Heart right ventricle (tissue), 16 donors: ENCODE measurements around the gene PNKD. TPM values are rescaled to one million over a fixed set of nuclear protein-coding genes. Genes with fewer than 3 reads are reported as not detected.

Experiments
- ATAC-seq, 8 donors: fragments of 200-7000 bp; cut with Tn5 transposase; one replicate each; pipeline ENCODE4 v1.9.1; 2020; ENCODE audit warnings: mild to moderate bottlenecking in 8 of 8, moderate library complexity in 8 of 8, moderate number of reproducible peaks in 1 of 8
- DNase-seq, 2 donors: peaks; one replicate each; pipeline ENCODE4 v3.0.0-alpha.2; 2020
- H3K27ac ChIP-seq, 10 donors: fragments of 200-600 bp; sonication (generic) in 2 of 10; one replicate each; pipeline versions ENCODE4 v1.5.0 to v1.8.0; 2020 to 2022; ENCODE audit warnings: mild to moderate bottlenecking in 3 of 10
- H3K27me3 ChIP-seq, 7 donors: fragments of 200-600 bp; one replicate each; pipeline ENCODE4 v1.8.0; 2021 to 2022; ENCODE audit warnings: mild to moderate bottlenecking in 2 of 7
- H3K36me3 ChIP-seq, 9 donors: fragments of 200-600 bp; sonication (generic) in 1 of 9; one replicate each; pipeline versions ENCODE4 v1.5.0 to v1.8.0; 2020 to 2022; ENCODE audit warnings: mild to moderate bottlenecking in 2 of 9
- H3K4me1 ChIP-seq, 9 donors: fragments of 200-600 bp; sonication (generic) in 1 of 9; one replicate each; pipeline versions ENCODE4 v1.5.0 to v1.8.0; 2020 to 2022; ENCODE audit warnings: mild to moderate bottlenecking in 4 of 9
- H3K4me3 ChIP-seq, 10 donors: fragments of 200-600 bp; sonication (generic) in 2 of 10; one replicate each; pipeline versions ENCODE4 v1.5.0 to v1.8.0; 2020 to 2022; ENCODE audit warnings: mild to moderate bottlenecking in 7 of 10, moderate library complexity in 2 of 10
- H3K9me3 ChIP-seq, 11 donors: fragments of 200-600 bp in 10 of 11; sonication (generic) in 2 of 11; one replicate each; pipeline versions ENCODE4 v1.5.0 to v1.8.0; 2013 to 2022; ENCODE audit warnings: mild to moderate bottlenecking in 2 of 11, control low read depth in 1 of 11, moderate library complexity in 1 of 11
- CTCF ChIP-seq, 9 donors: fragments of 200-600 bp; sonication (generic) in 2 of 9; IDR thresholded peaks; one replicate each; pipeline versions ENCODE4 v1.5.0 to v1.8.0; 2021 to 2022; ENCODE audit warnings: antibody characterized with exemption in 9 of 9, mild to moderate bottlenecking in 5 of 9, moderate library complexity in 1 of 9
- WGBS, 2 donors: extraction: QIAGEN DNeasy Blood & Tissue Kit; methylation state at CpG; one replicate each; pipeline ENCODE4 v1.1.7; 2013; ENCODE audit warnings: inconsistent platforms in 1 of 2; 5-methylcytosine and 5-hydroxymethylcytosine counted together
- intact Hi-C, 10 donors: fragments of 100-400 bp; cut with DNase I; formaldehyde crosslinking; loops; one replicate each; pipeline versions ENCODE4 v1.11.1 to v1.14.2; 2022
- microRNA-seq, 2 donors: library from miRNA; unstranded; fragments of <30 nt; microRNA quantifications; one replicate each; pipeline ENCODE4 v1.2.0, GENCODE V29; 2021
- polyA plus RNA-seq, 2 donors: library from polyadenylated mRNA; stranded (reverse); fragments of 200-250 nt; gene quantifications; one replicate each; pipeline ENCODE4 v1.2.3, GENCODE V29; 2013
- total RNA-seq, 10 donors: library from RNA; stranded (reverse); fragmentation: NEBNext Ultra II Directional in 3 of 10; extraction: Animal tissue kit (Norgen Biotek cat#: 25700) in 3 of 10; gene quantifications; one replicate each; pipeline versions ENCODE4 v1.2.1 to v1.2.4, GENCODE V29; 2021 to 2023
- donor health status: Arrhythmogenic right ventricular cardiomyopathy.
- donor health status: ischemic (EF 13 %, LVEDD 7.1; RV severe dilation, severe dysfunction).
- donor health status: healthy with polysubstance abuse.
- donor health status: DM: no; HTN: yes; CAD: no.
- donor health status: DM: no; HTN: no; CAD: no.
- donor health status: ischemic (EF 25% LVEDD 6.9; RV normal size, moderate dysfunction).
- donor health status: ischemic (EF 25% LVEDD 5.7; RV mildly dilated, moderate dysfunction).
- donor health status: healthy.
- donor health status: DM: yes; HTN: yes; CAD: no.
- donor health status: Ischemic cardiomyopathy.
- donor health status: ischemic (EF 35%, LVEDD 5.7; RV mildly dilated, moderate dysfunction).
- donor health status: nonischemic (EF 11% LVEDD 7.7; RV severe dilation, severe dysfunction).
- donor health status: DM: yes; HTN: yes; CAD: no.
- donor health status: PGD.
- donor health status: ischemic (EF 29% LVEDD 5.4; RV normal size, mild dysfunction).
- donor health status: nonischemic (EF 23%, LVEDD 6.1; RV moderate dilation, normal function).

PNKD gene
- total and polyA plus RNA-seq, 12 donors = 56.9 to 138 (median 75.7) TPM

- intact Hi-C loops = loop anchor here in 9 of 10 donors (1.0 to 10.0 kb wide), 9 partner anchors 29 to 171 kb away; partner anchors contain the start of genes AAMP (in 6 of the 9), PNKD (in 6 of the 9), TMBIM1 (in 5 of the 9) and CNOT9 (in 1 of the 9)
- Histone ChIP-seq H3K27ac (peak overlapping the region; percentile 98 to 100 (median 100)), H3K4me1 (peaks cover under 1 to 51% (median 28%) of the 10 kb centered on the region in 9 donors), H3K4me3 (peak overlapping the region; percentile 45 to 100 (median 98)), H3K9me3 (no peaks in the 10 kb centered on the region), H3K27me3 (no peaks in the 10 kb centered on the region), H3K36me3 (peaks cover 0 to 31% (median 0%) of the 10 kb centered on the region in 9 donors)
- peak; percentile 95 for DNase-seq
- peak; percentile 67 to 83 (median 76) for ATAC-seq
- 0 to 1% methylated on average over 56 to 57 of the region's 57 CpGs for WGBS, 2 donors
- peak; percentile 83 to 99 (median 95) for TF ChIP-seq CTCF (IDR thresholded peaks at IDR 0.05)
Observed at GRCh38 chr2:218395826-218396687, 125.7 kb downstream of the PNKD start.

Small RNA genes within 50 kb of the gene (microRNA-seq; reads per million reads assigned to microRNA genes)
- gene MIR6513 (3.0 to 8.2 reads per million in 2 donors), gene MIR6810 (0 reads per million in 2 donors)

Other genes with a start within 250 kb of the PNKD start
- under 1 TPM in 1 of 10 donors, not detected in 9; 0.21 TPM for gene RUFY4, start 201.3 kb upstream of the PNKD start, total RNA-seq
- not detected for gene RUFY4, start 201.3 kb upstream of the PNKD start, polyA plus RNA-seq
- 1 to 10 TPM in 1 of 10 donors, under 1 TPM in 9; 0.39 to 2.7 (median 0.72) TPM for gene CXCR2, start 144.5 kb upstream of the PNKD start, total RNA-seq
- under 1 TPM; 0.07 to 0.22 TPM for gene CXCR2, start 144.5 kb upstream of the PNKD start, polyA plus RNA-seq
- gene CXCR1, start 103.6 kb upstream of the PNKD start, total RNA-seq = 1 to 10 TPM in 2 of 10 donors, under 1 TPM in 8; 0.15 to 2.6 (median 0.47) TPM
- under 1 TPM in 1 of 2 donors, not detected in 1; 0.10 TPM for gene CXCR1, start 103.6 kb upstream of the PNKD start, polyA plus RNA-seq
- gene ARPC2, start 53.3 kb upstream of the PNKD start, total RNA-seq = 100 to 1,000 TPM; 120 to 213 (median 134) TPM
- 100 to 1,000 TPM in 1 of 2 donors, 10 to 100 TPM in 1; 58.5 to 176 TPM for gene ARPC2, start 53.3 kb upstream of the PNKD start, polyA plus RNA-seq
- 1 to 10 TPM in 7 of 10 donors, under 1 TPM in 3; 0.36 to 3.7 (median 1.3) TPM for gene GPBAR1, start 9.5 kb upstream of the PNKD start, total RNA-seq
- 1 to 10 TPM; 1.8 to 2.3 TPM for gene GPBAR1, start 9.5 kb upstream of the PNKD start, polyA plus RNA-seq
- gene AAMP, start 382 bp upstream of the PNKD start, total RNA-seq = 10 to 100 TPM; 45.9 to 65.1 (median 57.5) TPM
- 100 to 1,000 TPM in 1 of 2 donors, 10 to 100 TPM in 1; 33.4 to 116 TPM for gene AAMP, start 382 bp upstream of the PNKD start, polyA plus RNA-seq
- 100 to 1,000 TPM in 7 of 10 donors, 10 to 100 TPM in 3; 85.3 to 151 (median 110) TPM for gene TMBIM1, start 22.0 kb downstream of the PNKD start, total RNA-seq
- 100 to 1,000 TPM in 1 of 2 donors, 10 to 100 TPM in 1; 30.9 to 139 TPM for gene TMBIM1, start 22.0 kb downstream of the PNKD start, polyA plus RNA-seq
- not detected for gene CATIP, start 86.3 kb downstream of the PNKD start, total RNA-seq
- under 1 TPM in 1 of 2 donors, not detected in 1; 0.04 TPM for gene CATIP, start 86.3 kb downstream of the PNKD start, polyA plus RNA-seq
- 1 to 10 TPM in 9 of 10 donors, under 1 TPM in 1; 0.64 to 9.1 (median 4.0) TPM for gene SLC11A1, start 111.8 kb downstream of the PNKD start, total RNA-seq
- 1 to 10 TPM; 4.5 to 8.0 TPM for gene SLC11A1, start 111.8 kb downstream of the PNKD start, polyA plus RNA-seq
- 100 to 1,000 TPM in 2 of 10 donors, 10 to 100 TPM in 8; 77.9 to 118 (median 89.5) TPM for gene CTDSP1, start 129.3 kb downstream of the PNKD start, total RNA-seq
- gene CTDSP1, start 129.3 kb downstream of the PNKD start, polyA plus RNA-seq = 10 to 100 TPM; 84.2 to 95.0 TPM
- not detected for gene VIL1, start 148.6 kb downstream of the PNKD start, total RNA-seq
- gene VIL1, start 148.6 kb downstream of the PNKD start, polyA plus RNA-seq = under 1 TPM in 1 of 2 donors, not detected in 1; 0.06 TPM